ENCODE data around the gene SYT13. TPM values are rescaled to one million over a fixed set of nuclear protein-coding genes. Genes with fewer than 3 reads are reported as not detected.

The SYT13 gene
- total and polyA plus RNA-seq, 12 donors: 0.51 to 7.7 (median 2.3) TPM

GRCh38 chr11:45322111-45322705 lies 36.1 kb upstream of the SYT13 start:
- TF ChIP-seq CTCF (IDR thresholded peaks at IDR 0.05): no peak
- Histone ChIP-seq H3K4me3 (no peak overlapping the region), H3K4me1 (peaks cover 0 to 13% (median 0%) of the 10 kb centered on the region in 9 donors), H3K9me3 (peaks cover 0 to 7% (median 0%) of the 10 kb centered on the region in 11 donors), H3K27ac (no peak overlapping the region), H3K36me3 (no peaks in the 10 kb centered on the region), H3K27me3 (peaks cover 0 to 19% (median 2%) of the 10 kb centered on the region in 7 donors)
- ATAC-seq (no peak), DNase-seq (no peak)
- WGBS, 2 donors: 68 to 79% methylated on average over 8 of the region's 8 CpGs
- intact Hi-C loops (cut with DNase I): loop anchor here in 1 of 10 donors (10.0 kb wide), 1 partner anchor 397 kb away; no protein-coding TSS in a partner anchor

- ATAC-seq: no peak
- no peaks in the 10 kb centered on the region for H3K36me3 ChIP-seq
- DNase-seq: no peak
- intact Hi-C loops (cut with DNase I): loop anchor here in 1 of 10 donors (10.0 kb wide), 1 partner anchor 397 kb away; no protein-coding TSS in a partner anchor
- no peak overlapping the region for H3K27ac ChIP-seq
- H3K27me3 ChIP-seq: peaks cover 0 to 19% (median 6%) of the 10 kb centered on the region in 7 donors
- H3K4me1 ChIP-seq: peaks cover 0 to 13% (median 0%) of the 10 kb centered on the region in 9 donors
- WGBS, 2 donors: 84 to 88% methylated on average over 7 of the region's 7 CpGs
- TF ChIP-seq CTCF (IDR thresholded peaks at IDR 0.05): no peak
- peaks cover 0 to 2% (median 0%) of the 10 kb centered on the region in 11 donors for H3K9me3 ChIP-seq
- H3K4me3 ChIP-seq: no peak overlapping the region
Observed at GRCh38 chr11:45321669-45322068, 35.5 kb upstream of the SYT13 start.

- DNase-seq: no peak
- no peaks in the 10 kb centered on the region for H3K36me3 ChIP-seq
Observed at GRCh38 chr11:45321031-45321595, 35.0 kb upstream of the SYT13 start.

DNA sequence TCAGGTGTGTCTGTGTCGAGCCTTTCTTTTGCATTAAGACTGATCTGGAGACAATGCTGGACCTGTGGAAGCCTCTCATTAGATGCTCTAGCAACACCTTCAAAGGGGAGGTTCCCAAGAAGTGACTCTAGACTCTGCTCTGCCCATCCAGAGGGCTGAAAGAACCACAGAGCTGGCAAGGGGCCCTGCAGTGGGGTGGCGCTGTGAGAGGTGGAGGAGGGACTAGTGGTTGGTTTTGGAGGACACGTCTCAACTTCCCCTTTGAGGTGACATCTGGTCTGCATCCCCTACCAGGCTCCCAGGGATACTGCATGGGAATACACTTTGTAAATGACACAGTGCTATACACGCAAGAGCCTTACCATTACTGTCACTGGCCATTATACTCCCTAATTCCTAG lies 34.2 kb upstream of the SYT13 start:
- intact Hi-C loops (cut with DNase I): loop anchor here in 1 of 10 donors (10.0 kb wide), 1 partner anchor 396 kb away; no protein-coding TSS in a partner anchor
- peaks cover 0 to 13% (median 0%) of the 10 kb centered on the region in 9 donors for H3K4me1 ChIP-seq
- 82 to 86% methylated on average over 4 of the region's 4 CpGs for WGBS, 2 donors
- H3K36me3 ChIP-seq: no peaks in the 10 kb centered on the region
- DNase-seq (no peak), ATAC-seq (no peak)
- H3K9me3 ChIP-seq: no peaks in the 10 kb centered on the region
- H3K4me3 ChIP-seq: no peak overlapping the region
- peaks cover 0 to 28% (median 12%) of the 10 kb centered on the region in 7 donors for H3K27me3 ChIP-seq
- no peak for TF ChIP-seq CTCF (IDR thresholded peaks at IDR 0.05)
- H3K27ac ChIP-seq: no peak overlapping the region

More at GRCh38 chr11:45321031-45321595, 35.0 kb upstream of the SYT13 start:
- no peak for ATAC-seq
- intact Hi-C loops (cut with DNase I): loop anchor here in 1 of 10 donors (10.0 kb wide), 1 partner anchor 396 kb away; no protein-coding TSS in a partner anchor
- H3K27ac ChIP-seq: no peak overlapping the region
- H3K4me1 ChIP-seq: peaks cover 0 to 13% (median 0%) of the 10 kb centered on the region in 9 donors
- peaks cover 0 to 20% (median 10%) of the 10 kb centered on the region in 7 donors for H3K27me3 ChIP-seq
- TF ChIP-seq CTCF (IDR thresholded peaks at IDR 0.05): no peak
- 63 to 81% methylated on average over 7 of the region's 7 CpGs for WGBS, 2 donors
- H3K4me3 ChIP-seq: no peak overlapping the region
- H3K9me3 ChIP-seq: no peaks in the 10 kb centered on the region
